ENCODE measurements around the gene TMC1.

Gene TMC1

GRCh38 chr9:72814083-72814597 lies 292.7 kb downstream of the TMC1 start:
- TF ChIP-seq POLR2AphosphoS5 (IDR thresholded peaks at IDR 0.05; ENCODE audit: low read depth, low read length) (no peak), POLR2A (IDR thresholded peaks at IDR 0.05; ENCODE audit: low read depth, low read length) (no peak), TAF1 (IDR thresholded peaks at IDR 0.05; ENCODE audit: borderline replicate concordance, low read depth, low read length) (no peak)
- FAIRE-seq: no peak

GRCh38 chr9:72816666-72817065 lies 295.3 kb downstream of the TMC1 start:
- FAIRE-seq (no peak), DNase-seq (ENCODE audit: insufficient read length) (no peak)
- no peak for TF ChIP-seq TAF1 (IDR thresholded peaks at IDR 0.05; ENCODE audit: borderline replicate concordance, low read depth, low read length)

More at GRCh38 chr9:72814083-72814597, 292.7 kb downstream of the TMC1 start:
- no peak for DNase-seq (ENCODE audit: insufficient read length)

GRCh38 chr9:72817413-72817812 lies 296.0 kb downstream of the TMC1 start:
- TF ChIP-seq POLR2A (IDR thresholded peaks at IDR 0.05; ENCODE audit: low read depth, low read length): no peak
- DNase-seq (ENCODE audit: insufficient read length) (no peak), FAIRE-seq (no peak)

- DNase-seq (ENCODE audit: insufficient read length): no peak
- TF ChIP-seq POLR2A (IDR thresholded peaks at IDR 0.05; ENCODE audit: low read depth, low read length) (no peak), POLR2AphosphoS5 (IDR thresholded peaks at IDR 0.05; ENCODE audit: low read depth, low read length) (no peak), TAF1 (IDR thresholded peaks at IDR 0.05; ENCODE audit: borderline replicate concordance, low read depth, low read length) (no peak)
- FAIRE-seq: no peak
Measured at GRCh38 chr9:72818385-72818784, 297.0 kb downstream of the TMC1 start.

GRCh38 chr9:72823971-72824370 lies 302.6 kb downstream of the TMC1 start:
- DNase-seq (ENCODE audit: insufficient read length) (no peak), FAIRE-seq (no peak)
- TF ChIP-seq POLR2A (IDR thresholded peaks at IDR 0.05; ENCODE audit: low read depth, low read length) (no peak), TAF1 (IDR thresholded peaks at IDR 0.05; ENCODE audit: borderline replicate concordance, low read depth, low read length) (no peak), POLR2AphosphoS5 (IDR thresholded peaks at IDR 0.05; ENCODE audit: low read depth, low read length) (no peak)

- no peak for FAIRE-seq
- TF ChIP-seq POLR2AphosphoS5 (IDR thresholded peaks at IDR 0.05; ENCODE audit: low read depth, low read length) (no peak), POLR2A (IDR thresholded peaks at IDR 0.05; ENCODE audit: low read depth, low read length) (no peak), TAF1 (IDR thresholded peaks at IDR 0.05; ENCODE audit: borderline replicate concordance, low read depth, low read length) (no peak)
- DNase-seq (ENCODE audit: insufficient read length): no peak
Measured at GRCh38 chr9:72826996-72827949, 305.9 kb downstream of the TMC1 start.

GRCh38 chr9:72827950-72828731 lies 306.7 kb downstream of the TMC1 start:
- FAIRE-seq (no peak), DNase-seq (ENCODE audit: insufficient read length) (no peak)
- TF ChIP-seq POLR2AphosphoS5 (IDR thresholded peaks at IDR 0.05; ENCODE audit: low read depth, low read length) (no peak), POLR2A (IDR thresholded peaks at IDR 0.05; ENCODE audit: low read depth, low read length) (no peak), TAF1 (IDR thresholded peaks at IDR 0.05; ENCODE audit: borderline replicate concordance, low read depth, low read length) (no peak)

- DNase-seq (ENCODE audit: insufficient read length) (no peak), FAIRE-seq (no peak)
- no peak for TF ChIP-seq POLR2A (IDR thresholded peaks at IDR 0.05; ENCODE audit: low read depth, low read length)
- no peak for TF ChIP-seq TAF1 (IDR thresholded peaks at IDR 0.05; ENCODE audit: borderline replicate concordance, low read depth, low read length)
- TF ChIP-seq POLR2AphosphoS5 (IDR thresholded peaks at IDR 0.05; ENCODE audit: low read depth, low read length): no peak
Measured at GRCh38 chr9:72834994-72835393, 313.6 kb downstream of the TMC1 start.

GRCh38 chr9:72836790-72837189 lies 315.4 kb downstream of the TMC1 start:
- TF ChIP-seq POLR2A (IDR thresholded peaks at IDR 0.05; ENCODE audit: low read depth, low read length) (no peak), POLR2AphosphoS5 (IDR thresholded peaks at IDR 0.05; ENCODE audit: low read depth, low read length) (no peak), TAF1 (IDR thresholded peaks at IDR 0.05; ENCODE audit: borderline replicate concordance, low read depth, low read length) (no peak)
- FAIRE-seq: no peak
- DNase-seq (ENCODE audit: insufficient read length): no peak

- FAIRE-seq (no peak), DNase-seq (ENCODE audit: insufficient read length) (no peak)
- TF ChIP-seq TAF1 (IDR thresholded peaks at IDR 0.05; ENCODE audit: borderline replicate concordance, low read depth, low read length) (no peak), POLR2AphosphoS5 (IDR thresholded peaks at IDR 0.05; ENCODE audit: low read depth, low read length) (no peak)
Measured at GRCh38 chr9:72839085-72839484, 317.7 kb downstream of the TMC1 start.

- TF ChIP-seq POLR2AphosphoS5 (IDR thresholded peaks at IDR 0.05; ENCODE audit: low read depth, low read length): no peak
- DNase-seq (ENCODE audit: insufficient read length) (no peak), FAIRE-seq (no peak)
Measured at GRCh38 chr9:72843520-72844439, 322.4 kb downstream of the TMC1 start.

Data from GM12892 (cell line).